Measurements from ENCODE around the gene CPEB3. TPM values are rescaled to one million over a fixed set of nuclear protein-coding genes. Genes with fewer than 3 reads are reported as not detected.
"Not testable (repeated sequence)": the region's sequence is repeated elsewhere in the genome, so short reads cannot be mapped to it uniquely, and the experiment has no call there.

Gene CPEB3
- total RNA-seq, 2 donors from 2014 or later = 10.6 to 16.9 TPM

DNA sequence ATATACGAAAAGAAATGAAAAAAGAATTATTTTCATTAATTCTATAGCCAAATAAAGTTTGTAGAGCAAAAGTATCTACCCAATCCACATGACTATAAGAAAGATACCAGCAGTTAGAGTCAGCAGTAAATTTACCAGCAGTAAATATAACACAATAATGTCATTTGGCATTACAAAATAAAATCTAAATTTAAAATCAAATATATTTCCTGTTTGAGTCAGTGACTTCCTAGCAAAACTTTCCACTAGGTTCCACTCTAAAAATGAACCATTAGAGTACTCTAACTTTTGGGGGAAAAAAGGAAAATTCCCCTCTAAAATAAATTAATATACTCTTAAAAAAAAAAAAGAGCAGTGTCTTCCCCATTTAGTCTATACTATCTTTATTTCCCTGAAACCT, 144.8 kb downstream of the CPEB3 start:
- H3K4me3 ChIP-seq = no peak overlapping the region
- intact Hi-C loops (cut with DNase I) = loop anchor here (5.0 kb wide), 1 partner anchor 34 kb away; no protein-coding TSS in a partner anchor
- H3K27me3 ChIP-seq (replicated peaks; ENCODE audit: insufficient read depth) = no peaks in the 10 kb centered on the region
- TF ChIP-seq POLR2AphosphoS5 (IDR thresholded peaks at IDR 0.05) (no peak), POLR2A (IDR thresholded peaks at IDR 0.05) (no peak), CTCF (IDR thresholded peaks at IDR 0.05) (no peak)
- H3K36me3 ChIP-seq = no peaks in the 10 kb centered on the region
- H3K27ac ChIP-seq = no peak overlapping the region
- H3K4me1 ChIP-seq (replicated peaks) = no peaks in the 10 kb centered on the region
- 73% methylated on average over 1 of the region's 1 CpG for WGBS
- H3K9me3 ChIP-seq = no peaks in the 10 kb centered on the region
- DNase-seq (ENCODE audit: low spot score) = no peak

GRCh38 chr10:92142949-92143348, 147.9 kb downstream of the CPEB3 start:
- H3K36me3 ChIP-seq = no peaks in the 10 kb centered on the region
- intact Hi-C loops (cut with DNase I) = no loop called here
- no peaks in the 10 kb centered on the region for H3K9me3 ChIP-seq
- 45% methylated on average over 3 of the region's 3 CpGs for WGBS
- no peak for DNase-seq (ENCODE audit: low spot score)
- no peaks in the 10 kb centered on the region for H3K27me3 ChIP-seq (replicated peaks; ENCODE audit: insufficient read depth)
- no peaks in the 10 kb centered on the region for H3K4me1 ChIP-seq (replicated peaks)
- no peak overlapping the region for H3K27ac ChIP-seq
- H3K4me3 ChIP-seq = no peak overlapping the region
- no peak for TF ChIP-seq POLR2AphosphoS5 (IDR thresholded peaks at IDR 0.05)
- no peak for TF ChIP-seq CTCF (IDR thresholded peaks at IDR 0.05)
- TF ChIP-seq POLR2A (IDR thresholded peaks at IDR 0.05) = no peak

DNA sequence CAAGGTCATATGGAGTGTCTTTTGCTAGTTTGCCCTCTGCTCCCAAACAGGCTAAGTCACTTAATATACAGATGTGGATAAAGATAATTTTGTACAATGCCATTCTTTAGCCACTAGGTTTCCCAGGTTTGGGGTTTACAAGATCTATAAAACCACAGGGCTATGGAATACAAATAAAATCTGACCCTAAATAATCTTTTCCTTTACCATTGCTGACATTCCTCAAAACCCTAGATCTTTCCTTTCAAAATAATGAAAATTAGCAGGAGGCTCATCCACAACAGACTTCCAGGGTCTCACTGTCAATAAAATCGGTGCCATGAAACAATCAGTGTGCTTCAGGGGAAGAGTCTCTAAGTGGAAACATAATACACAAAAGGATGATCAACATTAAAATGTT, 148.4 kb downstream of the CPEB3 start:
- no peaks in the 10 kb centered on the region for H3K27me3 ChIP-seq (replicated peaks; ENCODE audit: insufficient read depth)
- no peaks in the 10 kb centered on the region for H3K36me3 ChIP-seq
- no peak overlapping the region for H3K4me3 ChIP-seq
- intact Hi-C loops (cut with DNase I) = no loop called here
- DNase-seq (ENCODE audit: low spot score) = no peak
- no peak overlapping the region for H3K27ac ChIP-seq
- H3K9me3 ChIP-seq = no peaks in the 10 kb centered on the region
- 23% methylated on average over 1 of the region's 1 CpG for WGBS
- TF ChIP-seq POLR2A (IDR thresholded peaks at IDR 0.05) = no peak
- no peak for TF ChIP-seq POLR2AphosphoS5 (IDR thresholded peaks at IDR 0.05)
- no peak for TF ChIP-seq CTCF (IDR thresholded peaks at IDR 0.05)
- no peaks in the 10 kb centered on the region for H3K4me1 ChIP-seq (replicated peaks)

GRCh38 chr10:92141147-92141546, 149.7 kb downstream of the CPEB3 start:
- intact Hi-C loops (cut with DNase I); H3K27me3 ChIP-seq (replicated peaks; ENCODE audit: insufficient read depth); H3K4me1 ChIP-seq (replicated peaks); H3K27ac ChIP-seq; H3K4me3 ChIP-seq; H3K9me3 ChIP-seq; DNase-seq (ENCODE audit: low spot score); H3K36me3 ChIP-seq: not testable (repeated sequence)
- WGBS = 50% methylated on average over 1 of the region's 3 CpGs

GRCh38 chr10:92134049-92134448, 156.8 kb downstream of the CPEB3 start:
- WGBS = 93% methylated on average over 1 of the region's 1 CpG
- H3K27ac ChIP-seq = not testable (repeated sequence)

DNA sequence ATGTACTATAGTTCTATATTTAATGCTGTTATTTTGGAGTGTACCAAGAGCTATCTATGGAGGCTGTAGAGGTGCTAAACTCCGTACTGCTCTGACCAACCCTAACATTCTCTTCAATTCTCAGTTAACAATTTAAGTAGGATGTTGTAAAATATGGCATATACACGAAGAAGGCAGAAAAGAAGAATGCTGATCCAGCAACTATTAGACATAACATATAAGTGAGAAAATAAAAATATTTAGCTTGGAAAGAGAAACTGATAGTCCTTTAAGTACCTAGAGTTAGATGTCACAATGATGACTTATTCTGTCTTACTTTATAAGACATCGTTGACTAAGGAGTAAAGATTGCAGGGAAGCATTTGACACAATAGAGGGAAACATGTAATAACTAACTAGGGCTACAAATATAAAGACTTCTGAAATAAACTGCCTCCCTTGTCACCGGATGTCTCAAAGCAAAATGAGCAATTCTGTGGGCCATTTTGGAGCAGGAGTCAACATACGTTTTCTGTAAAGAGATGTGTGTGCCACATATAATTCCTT, 159.5 kb downstream of the CPEB3 start:
- no peaks in the 10 kb centered on the region for H3K4me1 ChIP-seq (replicated peaks)
- DNase-seq (ENCODE audit: low spot score) = no peak
- no peaks in the 10 kb centered on the region for H3K27me3 ChIP-seq (replicated peaks; ENCODE audit: insufficient read depth)
- no peak for TF ChIP-seq POLR2AphosphoS5 (IDR thresholded peaks at IDR 0.05)
- no peak for TF ChIP-seq POLR2A (IDR thresholded peaks at IDR 0.05)
- no peak for TF ChIP-seq CTCF (IDR thresholded peaks at IDR 0.05)
- no peaks in the 10 kb centered on the region for H3K9me3 ChIP-seq
- intact Hi-C loops (cut with DNase I) = no loop called here
- no peaks in the 10 kb centered on the region for H3K36me3 ChIP-seq
- WGBS = 82% methylated on average over 5 of the region's 5 CpGs
- no peak overlapping the region for H3K27ac ChIP-seq
- no peak overlapping the region for H3K4me3 ChIP-seq

More at GRCh38 chr10:92134049-92134448, 156.8 kb downstream of the CPEB3 start:
- DNase-seq (ENCODE audit: low spot score); H3K4me3 ChIP-seq; H3K4me1 ChIP-seq (replicated peaks); H3K36me3 ChIP-seq; intact Hi-C loops (cut with DNase I); H3K27me3 ChIP-seq (replicated peaks; ENCODE audit: insufficient read depth); H3K9me3 ChIP-seq: not testable (repeated sequence)

Measured in prostate gland (tissue), 2 donors.